ENCODE measurements around the gene SNUPN. TPM values are rescaled to one million over a fixed set of nuclear protein-coding genes. Genes with fewer than 3 reads are reported as not detected.
"Not testable (repeated sequence)": the region's sequence is repeated elsewhere in the genome, so short reads cannot be mapped to it uniquely, and the experiment has no call there.

Gene SNUPN
- total RNA-seq, 1 donor from 2014 or later = 39.6 TPM

GRCh38 chr15:75584121-75584520 is 41.4 kb downstream of the SNUPN start:
- intact Hi-C loops (cut with micrococcal nuclease) = no loop called here

- intact Hi-C loops (cut with micrococcal nuclease) = no loop called here
These were observed 41.8 kb downstream of the SNUPN start for GRCh38 chr15:75583701-75584100.

DNA sequence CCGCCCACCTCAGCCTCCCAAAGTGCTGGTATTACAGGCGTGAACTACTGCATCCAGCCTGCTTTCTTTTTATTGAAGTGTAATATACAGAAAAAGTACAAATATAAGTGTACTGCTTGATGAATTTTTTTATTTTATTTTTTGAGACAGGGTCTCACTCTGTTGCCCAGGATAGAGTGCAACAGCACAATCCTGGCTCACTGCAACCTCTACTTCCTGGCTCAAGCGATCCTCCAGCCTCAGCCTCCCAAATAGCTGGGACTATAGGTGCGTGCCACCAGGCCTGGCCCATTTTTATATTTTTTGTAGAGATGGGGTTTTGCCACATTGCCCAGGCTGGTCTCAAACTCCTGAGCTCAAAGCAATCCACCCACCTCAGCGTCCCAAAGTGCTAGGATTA is 42.6 kb downstream of the SNUPN start:
- intact Hi-C loops (cut with micrococcal nuclease) = not testable (repeated sequence)

DNA sequence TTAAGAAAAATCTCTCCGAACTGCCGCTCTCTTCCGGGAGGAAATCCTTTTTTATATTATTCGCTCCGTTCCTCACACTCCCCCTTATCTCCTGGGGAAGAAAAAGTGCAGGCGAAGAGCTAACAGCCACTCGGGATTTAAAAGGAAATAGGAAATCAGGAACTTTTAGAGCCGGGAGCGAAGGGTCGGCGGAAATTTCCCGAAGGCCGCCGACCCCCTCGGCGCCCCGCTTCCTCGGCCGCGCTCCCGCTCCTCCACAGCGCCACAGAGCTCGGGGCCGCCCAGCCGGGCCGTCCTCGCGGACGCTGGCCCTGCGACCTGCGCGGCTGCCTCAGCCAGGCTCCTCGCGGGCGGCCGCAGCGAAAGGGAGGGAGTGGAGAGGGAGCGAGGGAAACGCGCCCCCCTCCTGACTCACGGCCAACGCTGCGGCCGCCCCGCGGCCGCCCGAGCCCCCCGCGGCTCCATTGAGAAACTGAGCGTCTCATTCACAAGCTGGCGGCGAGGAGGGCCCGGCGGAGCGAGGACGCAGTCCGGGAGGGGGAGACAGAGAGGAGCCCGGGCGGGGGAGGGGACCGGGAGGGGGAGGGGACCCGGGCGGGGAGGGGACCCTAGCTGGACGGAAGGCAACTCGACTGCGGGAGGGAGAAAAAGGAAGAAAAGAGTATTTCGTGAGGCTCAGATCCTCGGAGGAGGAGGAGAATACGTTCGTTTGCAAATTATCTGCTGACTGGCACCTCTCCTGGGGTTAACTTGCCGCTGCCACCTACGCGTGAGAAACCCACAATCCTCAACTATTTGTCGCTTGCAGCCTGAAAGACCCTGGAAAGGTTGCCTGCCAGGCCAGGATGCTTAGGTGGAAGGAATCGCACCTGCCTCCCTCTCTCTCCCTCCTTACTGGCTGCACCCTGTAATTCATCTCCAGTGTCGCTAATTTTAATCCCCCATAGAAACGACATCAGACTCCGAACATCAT is 46.3 kb downstream of the SNUPN start, which contains the start of gene PTPN9:
Gene PTPN9 (minus strand): TSS at position 368 of the 973 bp plus-strand sequence. CDS start 539 bp downstream, outside the sequence.
- intact Hi-C loops (cut with micrococcal nuclease) = loop anchor here (1.0 to 5.0 kb wide), 4 partner anchors 46 to 263 kb away; partner anchors contain the start of genes IMP3, SIN3A, SNUPN and UBE2Q2

- intact Hi-C loops (cut with micrococcal nuclease) = loop anchor here (2.0 to 5.0 kb wide), 2 partner anchors 128 to 264 kb away; partner anchors contain the start of genes SIN3A and UBE2Q2
These were observed 47.2 kb downstream of the SNUPN start for GRCh38 chr15:75578173-75578947.

DNA sequence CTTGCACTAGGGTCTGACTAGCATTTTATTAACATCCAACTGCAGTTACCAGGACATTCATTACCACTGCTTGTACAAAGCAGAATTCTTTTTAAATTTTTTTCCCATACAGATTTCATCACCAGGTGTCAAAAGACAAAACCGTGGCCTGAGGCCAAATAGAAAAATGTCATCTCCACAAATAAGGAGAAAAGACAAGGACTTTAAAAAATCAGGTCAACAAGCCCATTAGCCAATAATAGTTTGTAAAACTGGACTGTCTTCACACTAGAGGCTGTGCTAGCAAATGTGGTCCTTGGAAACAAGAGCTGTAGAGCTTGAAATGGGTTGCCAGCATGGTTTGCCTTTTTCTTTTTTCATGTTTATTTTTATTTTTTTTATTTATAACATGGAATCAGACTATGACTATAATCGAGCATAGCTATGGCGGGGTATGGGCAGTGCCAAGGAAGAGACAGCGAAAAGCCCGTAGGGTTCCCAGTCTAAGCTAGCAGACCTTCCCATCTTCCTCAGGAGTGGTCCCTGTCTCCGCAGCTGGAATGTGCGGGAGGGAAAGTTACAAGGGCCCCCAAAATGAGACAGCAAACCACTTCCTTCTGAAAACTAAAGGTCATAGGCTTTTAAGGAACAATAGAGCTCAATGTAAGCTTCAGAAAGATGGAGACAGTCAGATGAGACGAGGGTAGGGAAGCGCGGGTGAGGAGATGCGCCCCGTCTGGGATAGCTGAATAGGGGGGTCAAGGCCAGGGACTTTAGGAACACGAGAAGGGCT is 47.9 kb downstream of the SNUPN start:
- intact Hi-C loops (cut with micrococcal nuclease) = loop anchor here (2.0 to 5.0 kb wide), 2 partner anchors 127 to 265 kb away; partner anchors contain the start of genes SIN3A and UBE2Q2

GRCh38 chr15:75573648-75574384 is 51.7 kb downstream of the SNUPN start:
- intact Hi-C loops (cut with micrococcal nuclease) = no loop called here

GRCh38 chr15:75570126-75570845 is 55.2 kb downstream of the SNUPN start:
- intact Hi-C loops (cut with micrococcal nuclease) = no loop called here

DNA sequence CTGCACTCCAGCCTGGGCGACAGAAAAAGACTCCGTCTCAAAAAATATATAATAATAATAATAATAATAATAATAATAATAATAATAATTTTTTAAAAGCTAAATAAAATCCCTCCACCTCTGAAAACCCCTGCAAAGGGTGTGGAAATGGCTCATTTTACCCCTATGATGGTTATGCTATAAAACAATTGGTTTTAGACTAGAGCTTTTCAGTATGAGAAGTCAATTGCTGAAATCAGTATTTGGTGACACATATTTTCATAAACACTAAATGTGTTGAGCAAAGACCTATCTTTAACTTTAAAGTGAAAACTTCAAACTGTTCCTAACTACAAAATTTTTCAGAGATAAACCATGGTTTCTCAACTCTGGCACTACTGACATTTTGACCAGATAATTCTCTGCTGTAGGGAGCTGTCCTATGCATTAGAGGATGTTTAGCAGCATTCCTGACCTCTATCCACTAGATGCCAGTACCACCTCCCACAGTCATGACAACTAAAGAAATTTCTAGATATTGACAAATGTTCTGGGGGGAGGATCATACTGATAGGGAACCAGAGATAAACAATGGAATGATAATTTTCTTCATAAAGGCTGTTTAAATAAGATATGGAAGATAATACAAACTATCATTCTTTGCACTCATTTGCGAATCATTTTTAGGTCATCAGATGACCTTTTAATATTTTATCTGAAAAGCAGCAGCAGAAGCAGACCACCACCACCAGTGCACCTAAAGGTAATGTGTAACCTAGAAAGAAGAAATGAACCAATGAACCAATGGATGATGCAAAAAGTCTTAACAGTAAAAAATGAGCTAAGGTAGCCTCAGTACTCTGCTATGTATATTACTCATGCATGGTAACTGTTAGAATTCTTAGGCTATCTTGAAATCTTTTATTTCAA is 60.2 kb downstream of the SNUPN start:
- intact Hi-C loops (cut with micrococcal nuclease) = no loop called here

DNA sequence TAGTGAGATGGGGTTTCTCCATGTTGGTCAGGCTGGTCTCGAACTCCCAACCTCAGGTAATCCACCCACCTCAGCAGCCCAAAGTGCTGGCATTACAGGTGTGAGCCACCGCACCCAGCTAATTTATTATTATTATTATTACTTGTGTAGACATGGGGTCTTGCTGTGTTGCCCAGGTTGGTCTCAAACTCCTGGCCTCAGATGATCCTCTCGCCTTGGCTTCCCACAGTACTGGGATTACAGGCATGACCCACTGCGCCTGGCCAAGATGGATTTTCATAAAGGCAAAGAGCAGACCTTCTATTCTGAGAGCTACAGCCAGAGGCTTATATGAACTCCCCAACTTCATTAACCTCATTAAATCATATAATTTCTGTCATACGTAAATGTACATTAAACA is 63.6 kb downstream of the SNUPN start:
- intact Hi-C loops (cut with micrococcal nuclease) = no loop called here

- intact Hi-C loops (cut with micrococcal nuclease) = not testable (repeated sequence)
These were observed 66.2 kb downstream of the SNUPN start for GRCh38 chr15:75559360-75559759.

DNA sequence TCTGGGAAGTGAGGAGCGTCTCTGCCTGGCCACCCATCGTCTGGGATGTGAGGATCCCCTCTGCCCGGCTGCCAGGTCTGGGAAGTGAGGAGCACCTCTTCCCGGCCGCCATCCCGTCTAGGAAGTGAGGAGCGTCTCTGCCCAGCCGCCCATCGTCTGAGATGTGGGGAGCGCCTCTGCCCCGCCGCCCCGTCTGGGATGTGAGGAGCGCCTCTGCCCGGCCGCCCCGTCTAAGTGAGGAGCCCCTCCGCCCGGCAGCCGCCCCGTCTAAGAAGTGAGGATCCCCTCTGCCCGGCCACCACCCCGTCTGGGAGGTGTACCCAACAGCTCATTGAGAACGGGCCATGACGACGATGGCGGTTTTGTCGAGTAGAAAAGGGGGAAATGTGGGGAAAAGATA is 66.6 kb downstream of the SNUPN start:
- intact Hi-C loops (cut with micrococcal nuclease) = not testable (repeated sequence)

GRCh38 chr15:75554717-75555116 is 70.8 kb downstream of the SNUPN start:
- intact Hi-C loops (cut with micrococcal nuclease) = no loop called here

DNA sequence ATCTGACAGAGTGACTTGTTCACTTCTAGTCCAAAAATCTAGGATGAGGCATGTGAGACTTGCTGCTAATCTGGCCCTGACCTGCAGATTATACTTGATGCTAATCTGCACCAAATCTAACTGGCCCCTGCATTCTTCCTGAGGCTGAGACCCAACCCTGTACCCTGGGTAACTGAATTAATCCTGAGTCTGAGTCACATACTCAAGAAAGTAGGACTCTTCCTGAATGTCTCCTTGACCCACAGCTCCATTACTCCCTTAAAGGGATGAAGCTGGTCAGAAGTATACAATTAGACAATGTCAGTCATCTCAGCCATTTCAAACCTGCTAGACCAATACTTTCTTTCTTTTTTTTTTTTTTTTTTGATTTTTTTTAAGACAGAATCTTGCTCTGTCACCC is 71.9 kb downstream of the SNUPN start:
- intact Hi-C loops (cut with micrococcal nuclease) = no loop called here

GRCh38 chr15:75551091-75551490 is 74.4 kb downstream of the SNUPN start:
- intact Hi-C loops (cut with micrococcal nuclease) = no loop called here

Data from T-helper 2 cell treated with Interferon-gamma antibody and Interleukin-4, amounts not matched to agents 100 ng/mL and 5 ng/mL, for 36 hours (primary cell).